HepG2 (cell line): ENCODE measurements around the gene CD300LF. TPM values are rescaled to one million over a fixed set of nuclear protein-coding genes. Genes with fewer than 3 reads are reported as not detected.

Experiments used
- AHDC1 ChIP-seq: sonication (generic); formaldehyde crosslinking; IDR thresholded peaks from 2 replicates; pipeline ENCODE4 v1.5.1; 2020; ENCODE audit warnings: mild to moderate bottlenecking, missing genetic modification reagents, borderline replicate concordance
- E2F2 ChIP-seq: sonication (generic); formaldehyde crosslinking; IDR thresholded peaks from 2 replicates; pipeline ENCODE4 v1.4.0; 2020; ENCODE audit warnings: missing genetic modification reagents, borderline replicate concordance
- EEA1 ChIP-seq: sonication (generic); formaldehyde crosslinking; IDR thresholded peaks from 2 replicates; pipeline ENCODE4 v1.5.1; 2020; ENCODE audit warnings: mild to moderate bottlenecking, missing genetic modification reagents, borderline replicate concordance
- FOXP4 ChIP-seq: sonication (generic); formaldehyde crosslinking; IDR thresholded peaks from 2 replicates; pipeline ENCODE4 v1.4.0; 2020; ENCODE audit warnings: missing genetic modification reagents
- HDAC2 ChIP-seq: sonication (generic); formaldehyde crosslinking; IDR thresholded peaks from 2 replicates; pipeline ENCODE4 v1.4.0; 2020; ENCODE audit warnings: missing genetic modification reagents
- MTA1 ChIP-seq: sonication (generic); formaldehyde crosslinking; IDR thresholded peaks from 2 replicates; pipeline ENCODE4 v1.4.0; 2020; ENCODE audit warnings: missing genetic modification reagents, mild to moderate bottlenecking, borderline replicate concordance
- MXD4 ChIP-seq: IDR thresholded peaks from 2 replicates; pipeline ENCODE4 v1.6.1; 2016; ENCODE audit warnings: mild to moderate bottlenecking, missing biosample characterization, missing genetic modification reagents
- PTBP1 ChIP-seq: fragments of 200-400 bp; formaldehyde crosslinking; IDR thresholded peaks from 2 replicates; pipeline ENCODE4 v1.6.1; 2018; ENCODE audit warnings: low read length, low read depth; ENCODE audit not compliant: poor library complexity, severe bottlenecking
- TEAD2 ChIP-seq: sonication (generic); formaldehyde crosslinking; IDR thresholded peaks from 2 replicates; pipeline ENCODE4 v1.9.0; 2021; ENCODE audit warnings: missing genetic modification reagents
- TGIF2 ChIP-seq: IDR thresholded peaks from 2 replicates; pipeline ENCODE4 v1.6.1; 2016; ENCODE audit warnings: control low read depth, missing compliant biosample characterization
- ZBTB10 ChIP-seq: sonication (generic); formaldehyde crosslinking; IDR thresholded peaks from 2 replicates; pipeline ENCODE4 v1.4.0; 2020; ENCODE audit warnings: missing genetic modification reagents, borderline replicate concordance
- ZNF20 ChIP-seq: sonication (generic); formaldehyde crosslinking; IDR thresholded peaks from 2 replicates; pipeline ENCODE4 v1.4.0; 2020; ENCODE audit warnings: mild to moderate bottlenecking, moderate library complexity, missing genetic modification reagents
- ZNF253 ChIP-seq: sonication (generic); formaldehyde crosslinking; IDR thresholded peaks from 2 replicates; pipeline ENCODE4 v1.8.0; 2022; ENCODE audit warnings: mild to moderate bottlenecking, missing genetic modification reagents, borderline replicate concordance
- ZNF569 ChIP-seq: sonication (generic); formaldehyde crosslinking; IDR thresholded peaks from 2 replicates; pipeline ENCODE4 v1.5.0; 2020; ENCODE audit warnings: mild to moderate bottlenecking, missing genetic modification reagents, moderate library complexity, borderline replicate concordance
- ZNF576 ChIP-seq: sonication (generic); formaldehyde crosslinking; IDR thresholded peaks from 2 replicates; pipeline ENCODE4 v1.4.0; 2020; ENCODE audit warnings: mild to moderate bottlenecking, missing genetic modification reagents
- ZSCAN22 ChIP-seq: sonication (generic); formaldehyde crosslinking; IDR thresholded peaks from 2 replicates; pipeline ENCODE4 v1.4.0; 2020; ENCODE audit warnings: mild to moderate bottlenecking, missing genetic modification reagents
- polyA plus RNA-seq, 8 experiments: library from polyadenylated mRNA; depleted of rRNA in 3 of 8; stranded (reverse) in 7 of 8; unstranded in 1 of 8; fragments of >200 nt; fragmentation: Illumina TruSeq in 4 of 8; extraction: Trizol in 4 of 8; gene quantifications; 2 replicates each; pipeline versions ENCODE4 v1.2.1 to v1.2.3, GENCODE V29; 2011 to 2016; ENCODE audit warnings: low read depth in 4 of 8, missing spikeins in 1 of 8, mixed read lengths in 1 of 8; ENCODE audit not compliant: insufficient read depth in 1 of 8
- total RNA-seq, 5 experiments: library from RNA; depleted of rRNA; stranded (reverse); fragments of >200 nt; fragmentation: Illumina TruSeq; extraction: Trizol; gene quantifications; 2 replicates each; pipeline ENCODE4 v1.2.3, GENCODE V29; 2016; ENCODE audit warnings: low read depth in 1 of 5

The CD300LF gene
- total and polyA plus RNA-seq, 2 of the 13 experiments (the other 11 are each of a cell fraction or from before 2014, with no cell fraction given): not detected

GRCh38 chr17:74671031-74671771, 41.5 kb downstream of the CD300LF start (continued):
- TF ChIP-seq ZNF253 (CRISPR knock-in tag): peak; percentile 100
- peak; percentile 100 for TF ChIP-seq TGIF2
- TF ChIP-seq PTBP1: peak; percentile 36
- TF ChIP-seq EEA1 (CRISPR knock-in tag): peak; percentile 100
- peak; percentile 94; the same call in 1 of the 2 replicates for TF ChIP-seq ZNF576
- peak; percentile 100 for TF ChIP-seq HDAC2 (CRISPR knock-in tag)
- TF ChIP-seq ZNF20: peak; percentile 98
- TF ChIP-seq FOXP4 (CRISPR knock-in tag): peak; percentile 94
- peak; percentile 100; the same call in 1 of the 2 replicates for TF ChIP-seq E2F2 (CRISPR knock-in tag)
- peak; percentile 99 for TF ChIP-seq ZBTB10
- peak; percentile 97 for TF ChIP-seq AHDC1
- peak; percentile 86; the same call in 1 of the 2 replicates for TF ChIP-seq MTA1 (CRISPR knock-in tag)
- peak; percentile 100 for TF ChIP-seq TEAD2
- peak; percentile 92 for TF ChIP-seq ZSCAN22 (CRISPR knock-in tag)
- peak; percentile 100 for TF ChIP-seq MXD4 (CRISPR knock-in tag)
- peak; percentile 99 for TF ChIP-seq ZNF569
